Gastrocnemius medialis (tissue), 4 donors: ENCODE data around the gene PSG4.
"Not testable (repeated sequence)": the region's sequence is repeated elsewhere in the genome, so short reads cannot be mapped to it uniquely, and the experiment has no call there.

Experiments used
- CTCF ChIP-seq, 5 experiments: fragments of 450-650 bp in 3 of 5; fragments of 200-600 bp in 2 of 5; sonication (generic) in 2 of 5; IDR thresholded peaks in 4 of 5; conservative IDR thresholded peaks in 1 of 5; 1 replicate in 4 of 5; 2 replicates in 1 of 5; pipeline ENCODE4 v1.5.1; 2016 to 2019; ENCODE audit warnings: antibody characterized with exemption in 5 of 5, mild to moderate bottlenecking in 3 of 5, moderate library complexity in 3 of 5
- POLR2A ChIP-seq, 2 donors: fragments of 450-650 bp; IDR thresholded peaks; one replicate each; pipeline ENCODE4 v1.6.1; 2017; ENCODE audit warnings: antibody characterized with exemption in 2 of 2, mild to moderate bottlenecking in 2 of 2, moderate library complexity in 2 of 2

DNA sequence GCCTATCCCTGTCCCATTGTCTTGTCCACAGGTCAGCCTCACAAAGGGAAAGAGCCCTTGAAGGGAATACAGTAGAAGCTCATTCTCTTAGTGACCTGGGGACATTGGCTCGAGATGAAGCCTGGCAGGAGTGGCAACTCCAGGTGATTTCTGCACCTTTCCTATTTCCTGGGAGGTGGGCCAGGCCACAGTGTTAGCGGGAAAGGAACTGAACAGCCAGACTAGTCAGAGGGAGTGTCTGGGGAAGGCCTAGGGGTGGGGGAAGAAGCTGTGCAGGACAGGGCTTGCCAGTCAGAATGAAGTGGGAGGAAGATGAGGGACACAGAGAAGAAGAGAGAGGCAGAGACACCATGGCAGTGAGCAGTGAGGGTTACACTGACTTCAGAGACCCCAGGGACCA lies 3.5 kb downstream of the PSG4 start:
- not testable (repeated sequence) for TF ChIP-seq POLR2A (IDR thresholded peaks at IDR 0.05); CTCF (IDR thresholded peaks at IDR 0.05 in 4 of 5, conservative IDR thresholded peaks at IDR 0.05 in 1 of 5)
